Measurements from ENCODE around the gene FRMD3.

Gene FRMD3

DNA sequence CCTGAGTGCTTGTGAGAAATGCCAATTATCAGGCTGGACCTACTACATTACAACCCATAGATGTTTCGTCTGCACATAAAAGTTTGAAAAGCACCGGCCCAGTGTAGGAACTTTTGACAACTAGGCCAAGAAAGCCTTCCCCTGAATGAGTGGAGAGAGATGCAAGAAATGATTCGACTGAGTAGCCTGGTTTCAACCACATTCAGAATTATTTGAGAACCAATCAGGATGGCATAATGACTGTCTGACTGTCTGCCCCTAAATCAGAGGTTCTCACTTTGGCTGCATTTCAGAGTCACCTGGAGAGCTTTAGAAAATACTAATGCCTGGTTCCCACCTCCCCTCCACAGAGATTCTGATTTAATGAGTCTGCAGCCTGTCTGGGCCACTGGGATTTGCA is 61.1 kb downstream of the FRMD3 start:
- Histone ChIP-seq H3K36me3 (ENCODE audit: control insufficient read depth, insufficient read depth, low read length) (no peaks in the 10 kb centered on the region), H3K27me3 (ENCODE audit: control insufficient read depth, insufficient read depth, low read length, poor library complexity, severe bottlenecking) (no peaks in the 10 kb centered on the region), H3K27ac (ENCODE audit: insufficient read depth, low read depth, low read length, poor library complexity, severe bottlenecking) (no peak overlapping the region), H3K9me3 (ENCODE audit: control insufficient read depth, low read length) (no peaks in the 10 kb centered on the region), H3K4me1 (ENCODE audit: control insufficient read depth, insufficient read depth, low read length) (no peaks in the 10 kb centered on the region), H3K4me3 (ENCODE audit: insufficient read depth, low read depth, low read length) (no peak overlapping the region)
- 91 to 95% methylated on average over 3 of the region's 3 CpGs for WGBS, 2 experiments

DNA sequence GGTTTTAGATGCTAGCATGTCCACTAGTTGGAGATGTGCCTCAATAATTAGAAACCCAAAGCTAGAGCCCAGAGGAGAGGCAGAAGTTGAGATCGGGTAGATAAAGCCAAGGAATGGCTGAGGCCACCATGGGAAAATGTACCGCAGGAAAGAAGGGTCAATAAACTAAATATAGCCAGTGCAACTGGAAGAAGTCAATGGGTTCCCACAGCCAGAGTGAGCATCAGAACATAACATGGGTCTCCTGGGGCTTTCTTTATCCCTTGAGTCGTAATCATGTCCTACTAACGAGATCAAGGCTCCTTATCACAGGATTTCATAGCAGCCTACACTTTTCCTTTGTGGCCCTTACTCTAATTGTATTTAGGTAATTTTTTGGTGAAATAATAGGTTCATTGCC is 61.7 kb downstream of the FRMD3 start:
- 93 to 99% methylated on average over 4 of the region's 4 CpGs for WGBS, 2 experiments
- Histone ChIP-seq H3K27ac (ENCODE audit: insufficient read depth, low read depth, low read length, poor library complexity, severe bottlenecking) (no peak overlapping the region), H3K36me3 (ENCODE audit: control insufficient read depth, insufficient read depth, low read length) (no peaks in the 10 kb centered on the region), H3K4me3 (ENCODE audit: insufficient read depth, low read depth, low read length) (no peak overlapping the region), H3K27me3 (ENCODE audit: control insufficient read depth, insufficient read depth, low read length, poor library complexity, severe bottlenecking) (no peaks in the 10 kb centered on the region), H3K9me3 (ENCODE audit: control insufficient read depth, low read length) (no peaks in the 10 kb centered on the region), H3K4me1 (ENCODE audit: control insufficient read depth, insufficient read depth, low read length) (no peaks in the 10 kb centered on the region)

DNA sequence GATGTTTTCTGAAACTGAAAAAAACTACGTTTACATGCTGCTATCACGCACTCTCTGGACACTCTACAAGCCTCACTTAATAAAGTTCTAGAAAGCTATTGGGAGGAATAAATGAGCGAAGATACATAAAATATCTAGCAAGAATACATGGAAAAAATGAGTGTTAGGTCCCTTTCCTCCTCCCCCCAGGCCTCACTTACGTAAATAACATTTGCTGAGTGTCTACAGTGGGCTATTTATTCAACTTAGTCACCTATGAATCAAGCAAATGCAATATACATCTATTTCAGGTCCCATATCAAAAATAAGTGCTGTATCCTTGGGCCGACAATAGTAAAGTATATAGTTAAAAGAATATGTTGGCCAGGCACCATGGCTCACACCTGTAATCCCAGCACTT is 62.5 kb downstream of the FRMD3 start:
- Histone ChIP-seq H3K4me1 (ENCODE audit: control insufficient read depth, insufficient read depth, low read length) (no peaks in the 10 kb centered on the region), H3K27ac (ENCODE audit: insufficient read depth, low read depth, low read length, poor library complexity, severe bottlenecking) (no peak overlapping the region), H3K36me3 (ENCODE audit: control insufficient read depth, insufficient read depth, low read length) (no peaks in the 10 kb centered on the region), H3K4me3 (ENCODE audit: insufficient read depth, low read depth, low read length) (no peak overlapping the region), H3K9me3 (ENCODE audit: control insufficient read depth, low read length) (no peaks in the 10 kb centered on the region), H3K27me3 (ENCODE audit: control insufficient read depth, insufficient read depth, low read length, poor library complexity, severe bottlenecking) (no peaks in the 10 kb centered on the region)
- 91 to 92% methylated on average over 2 to 4 of the region's 5 CpGs for WGBS, 2 experiments

DNA sequence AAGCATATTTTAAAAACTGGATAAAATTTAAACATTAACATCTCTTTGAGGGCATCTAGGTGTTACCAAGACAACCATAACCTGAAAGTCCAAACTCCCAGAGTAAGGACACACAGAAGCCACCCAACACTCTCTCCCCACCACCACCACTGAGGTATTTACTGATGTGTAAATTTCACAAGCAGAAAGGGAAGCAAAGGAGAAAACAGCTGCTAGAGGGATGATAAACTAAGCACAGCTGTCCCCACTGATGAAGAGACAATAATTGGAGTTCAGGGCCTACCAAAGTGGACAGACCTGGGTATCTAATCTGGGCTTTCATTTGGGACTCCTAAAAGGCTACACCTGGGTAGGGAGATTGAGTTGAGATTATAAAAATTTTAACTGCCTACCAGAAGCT is 63.6 kb downstream of the FRMD3 start:
- Histone ChIP-seq H3K9me3 (ENCODE audit: control insufficient read depth, low read length) (no peaks in the 10 kb centered on the region), H3K4me3 (ENCODE audit: insufficient read depth, low read depth, low read length) (no peak overlapping the region), H3K36me3 (ENCODE audit: control insufficient read depth, insufficient read depth, low read length) (no peaks in the 10 kb centered on the region), H3K27ac (ENCODE audit: insufficient read depth, low read depth, low read length, poor library complexity, severe bottlenecking) (no peak overlapping the region), H3K4me1 (ENCODE audit: control insufficient read depth, insufficient read depth, low read length) (peaks cover 6% of the 10 kb centered on the region), H3K27me3 (ENCODE audit: control insufficient read depth, insufficient read depth, low read length, poor library complexity, severe bottlenecking) (no peaks in the 10 kb centered on the region)

DNA sequence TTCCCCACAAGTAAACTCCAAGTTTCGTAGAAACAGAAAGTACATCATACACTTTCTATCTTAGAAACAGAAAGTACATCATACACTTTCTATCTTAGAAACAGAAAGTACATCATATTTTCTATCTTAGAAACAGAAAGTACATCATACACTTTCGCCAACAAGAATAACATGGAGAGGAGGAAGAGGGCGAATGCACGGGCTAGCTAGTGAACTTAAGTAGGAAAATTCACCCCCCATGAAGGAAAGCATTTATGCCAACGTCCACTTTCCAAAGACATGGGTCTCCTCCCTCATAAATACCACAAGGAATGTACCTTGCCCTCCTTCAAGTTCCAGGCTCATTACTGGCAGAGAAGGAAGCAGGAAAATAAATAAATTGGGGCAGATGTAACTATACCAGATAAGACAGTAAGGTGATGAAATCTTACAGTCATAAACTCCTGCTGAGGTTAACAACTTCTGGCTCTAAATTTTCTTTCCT is 64.7 kb downstream of the FRMD3 start:
- Histone ChIP-seq H3K4me3 (ENCODE audit: insufficient read depth, low read depth, low read length) (no peak overlapping the region), H3K27ac (ENCODE audit: insufficient read depth, low read depth, low read length, poor library complexity, severe bottlenecking) (no peak overlapping the region), H3K27me3 (ENCODE audit: control insufficient read depth, insufficient read depth, low read length, poor library complexity, severe bottlenecking) (no peaks in the 10 kb centered on the region), H3K4me1 (ENCODE audit: control insufficient read depth, insufficient read depth, low read length) (peaks cover 11% of the 10 kb centered on the region), H3K9me3 (ENCODE audit: control insufficient read depth, low read length) (no peaks in the 10 kb centered on the region), H3K36me3 (ENCODE audit: control insufficient read depth, insufficient read depth, low read length) (no peaks in the 10 kb centered on the region)
- 91 to 95% methylated on average over 3 to 5 of the region's 5 CpGs for WGBS, 2 experiments

DNA sequence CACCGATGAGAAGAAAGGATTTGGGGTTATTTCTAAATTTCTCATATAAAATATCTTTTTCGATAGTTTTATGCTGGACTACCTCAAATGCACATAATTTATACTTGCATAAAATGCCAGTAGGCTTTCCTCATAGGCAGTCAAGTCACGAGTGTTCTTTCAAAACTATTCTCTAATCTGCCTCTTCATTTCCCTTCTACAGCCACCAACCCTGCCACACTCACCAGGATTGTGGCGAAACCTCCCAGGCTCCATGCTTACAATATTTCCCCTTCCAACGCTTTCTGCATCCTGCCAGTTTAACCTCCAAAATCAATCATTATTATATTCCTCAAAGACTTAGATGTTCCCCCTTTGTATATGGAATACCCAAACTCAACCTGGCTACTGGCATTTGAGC is 65.4 kb downstream of the FRMD3 start:
- H3K4me1 ChIP-seq (ENCODE audit: control insufficient read depth, insufficient read depth, low read length): peaks cover 13% of the 10 kb centered on the region
- H3K36me3 ChIP-seq (ENCODE audit: control insufficient read depth, insufficient read depth, low read length): no peaks in the 10 kb centered on the region
- no peak overlapping the region for H3K4me3 ChIP-seq (ENCODE audit: insufficient read depth, low read depth, low read length)
- no peaks in the 10 kb centered on the region for H3K9me3 ChIP-seq (ENCODE audit: control insufficient read depth, low read length)
- 91 to 95% methylated on average over 4 of the region's 5 CpGs for WGBS, 2 experiments
- no peak overlapping the region for H3K27ac ChIP-seq (ENCODE audit: insufficient read depth, low read depth, low read length, poor library complexity, severe bottlenecking)
- H3K27me3 ChIP-seq (ENCODE audit: control insufficient read depth, insufficient read depth, low read length, poor library complexity, severe bottlenecking): no peaks in the 10 kb centered on the region

DNA sequence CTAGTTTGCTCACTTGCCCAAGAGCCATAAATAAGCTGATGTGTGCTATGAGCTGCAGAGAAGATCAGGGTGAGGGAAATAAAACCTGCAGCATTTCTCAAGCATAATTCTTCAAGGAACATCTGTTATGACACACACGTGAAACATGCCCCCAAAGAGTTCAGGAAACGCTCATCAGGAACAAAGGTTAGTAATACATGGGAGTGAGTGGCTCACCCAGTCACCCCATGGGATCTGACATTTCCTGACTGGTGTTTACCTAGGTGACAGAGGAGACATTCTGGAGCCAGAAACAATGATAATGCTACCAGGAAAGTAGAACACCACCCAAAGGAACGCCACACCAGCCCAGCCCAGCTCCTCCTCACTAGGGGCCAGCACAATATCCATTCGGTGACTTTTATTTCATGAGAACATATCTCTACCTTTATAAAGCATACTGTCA is 66.0 kb downstream of the FRMD3 start:
- H3K36me3 ChIP-seq (ENCODE audit: control insufficient read depth, insufficient read depth, low read length): no peaks in the 10 kb centered on the region
- WGBS, 2 experiments: 92 to 96% methylated on average over 4 of the region's 4 CpGs
- no peaks in the 10 kb centered on the region for H3K27me3 ChIP-seq (ENCODE audit: control insufficient read depth, insufficient read depth, low read length, poor library complexity, severe bottlenecking)
- no peak overlapping the region for H3K27ac ChIP-seq (ENCODE audit: insufficient read depth, low read depth, low read length, poor library complexity, severe bottlenecking)
- no peak overlapping the region for H3K4me3 ChIP-seq (ENCODE audit: insufficient read depth, low read depth, low read length)
- H3K4me1 ChIP-seq (ENCODE audit: control insufficient read depth, insufficient read depth, low read length): peaks cover 17% of the 10 kb centered on the region
- no peaks in the 10 kb centered on the region for H3K9me3 ChIP-seq (ENCODE audit: control insufficient read depth, low read length)

DNA sequence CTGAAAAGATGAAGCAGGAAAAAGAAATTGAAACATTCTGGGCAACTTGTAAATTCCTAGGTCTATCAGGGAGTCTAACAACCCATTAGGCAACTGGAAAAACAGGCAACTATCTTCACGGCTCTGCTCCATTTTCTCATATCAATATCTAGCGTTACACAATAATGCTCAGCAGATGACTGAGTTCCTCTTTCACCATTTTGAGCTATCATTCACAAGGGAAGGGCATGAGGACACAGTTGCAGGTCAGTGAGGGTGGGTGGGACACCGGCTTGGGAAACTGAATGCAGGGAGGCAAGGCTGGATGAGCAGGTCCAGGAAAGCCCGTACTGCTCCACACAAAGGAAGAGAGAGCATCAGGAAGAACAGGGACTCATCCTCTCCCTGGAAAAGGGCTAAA is 67.0 kb downstream of the FRMD3 start:
- Histone ChIP-seq H3K27ac (ENCODE audit: insufficient read depth, low read depth, low read length, poor library complexity, severe bottlenecking) (no peak overlapping the region), H3K9me3 (ENCODE audit: control insufficient read depth, low read length) (no peaks in the 10 kb centered on the region), H3K27me3 (ENCODE audit: control insufficient read depth, insufficient read depth, low read length, poor library complexity, severe bottlenecking) (no peaks in the 10 kb centered on the region), H3K36me3 (ENCODE audit: control insufficient read depth, insufficient read depth, low read length) (no peaks in the 10 kb centered on the region), H3K4me1 (ENCODE audit: control insufficient read depth, insufficient read depth, low read length) (peaks cover 24% of the 10 kb centered on the region), H3K4me3 (ENCODE audit: insufficient read depth, low read depth, low read length) (no peak overlapping the region)
- 94 to 98% methylated on average over 4 of the region's 4 CpGs for WGBS, 2 experiments

DNA sequence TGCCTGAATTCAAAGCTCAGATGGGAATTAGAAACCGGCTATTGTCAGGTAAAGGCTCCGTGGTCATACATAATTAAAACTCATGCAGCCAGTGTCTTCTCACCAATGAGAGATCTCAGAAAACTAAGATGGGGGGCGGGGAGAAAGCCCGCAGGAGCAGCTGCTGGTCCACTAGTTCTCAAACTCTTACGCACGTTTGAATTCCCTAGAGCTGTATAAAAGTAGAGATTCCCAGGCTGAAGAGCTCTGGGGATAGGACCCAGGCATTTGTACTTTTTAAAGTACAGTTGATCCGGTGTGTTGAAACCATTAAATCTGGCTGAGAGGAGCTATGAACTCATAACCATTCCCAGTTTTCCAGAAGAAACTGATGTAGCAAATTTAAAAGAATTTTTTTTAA is 68.5 kb downstream of the FRMD3 start:
- Histone ChIP-seq H3K27ac (ENCODE audit: insufficient read depth, low read depth, low read length, poor library complexity, severe bottlenecking) (no peak overlapping the region), H3K27me3 (ENCODE audit: control insufficient read depth, insufficient read depth, low read length, poor library complexity, severe bottlenecking) (no peaks in the 10 kb centered on the region)
- 72 to 76% methylated on average over 7 of the region's 7 CpGs for WGBS, 2 experiments

DNA sequence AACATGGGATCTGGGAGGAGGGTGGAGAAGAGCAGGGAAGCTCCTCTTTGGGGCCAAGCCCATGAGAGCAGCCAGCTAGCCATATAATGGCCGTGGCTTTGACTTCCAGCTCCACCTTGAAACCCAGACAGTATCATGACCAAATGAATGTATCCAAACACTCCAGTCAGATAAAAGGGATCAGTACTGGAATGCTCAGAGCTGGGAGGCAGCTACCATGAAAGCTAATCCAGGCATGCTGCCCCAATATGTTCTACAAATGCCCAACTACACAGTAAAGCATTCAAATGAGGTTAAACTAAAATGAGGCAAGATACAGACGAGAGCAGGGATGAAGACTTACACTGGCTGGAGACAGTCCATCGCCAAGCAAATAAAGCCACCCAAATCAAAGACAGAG is 69.4 kb downstream of the FRMD3 start:
- Histone ChIP-seq H3K27me3 (ENCODE audit: control insufficient read depth, insufficient read depth, low read length, poor library complexity, severe bottlenecking) (no peaks in the 10 kb centered on the region), H3K9me3 (ENCODE audit: control insufficient read depth, low read length) (no peaks in the 10 kb centered on the region), H3K4me3 (ENCODE audit: insufficient read depth, low read depth, low read length) (no peak overlapping the region), H3K27ac (ENCODE audit: insufficient read depth, low read depth, low read length, poor library complexity, severe bottlenecking) (no peak overlapping the region), H3K4me1 (ENCODE audit: control insufficient read depth, insufficient read depth, low read length) (peaks cover 26% of the 10 kb centered on the region), H3K36me3 (ENCODE audit: control insufficient read depth, insufficient read depth, low read length) (no peaks in the 10 kb centered on the region)
- WGBS, 2 experiments: 91 to 94% methylated on average over 3 of the region's 3 CpGs

More for the DNA sequence above, 68.5 kb downstream of the FRMD3 start:
- Histone ChIP-seq H3K4me1 (ENCODE audit: control insufficient read depth, insufficient read depth, low read length) (peaks cover 26% of the 10 kb centered on the region), H3K4me3 (ENCODE audit: insufficient read depth, low read depth, low read length) (no peak overlapping the region), H3K9me3 (ENCODE audit: control insufficient read depth, low read length) (no peaks in the 10 kb centered on the region), H3K36me3 (ENCODE audit: control insufficient read depth, insufficient read depth, low read length) (no peaks in the 10 kb centered on the region)

DNA sequence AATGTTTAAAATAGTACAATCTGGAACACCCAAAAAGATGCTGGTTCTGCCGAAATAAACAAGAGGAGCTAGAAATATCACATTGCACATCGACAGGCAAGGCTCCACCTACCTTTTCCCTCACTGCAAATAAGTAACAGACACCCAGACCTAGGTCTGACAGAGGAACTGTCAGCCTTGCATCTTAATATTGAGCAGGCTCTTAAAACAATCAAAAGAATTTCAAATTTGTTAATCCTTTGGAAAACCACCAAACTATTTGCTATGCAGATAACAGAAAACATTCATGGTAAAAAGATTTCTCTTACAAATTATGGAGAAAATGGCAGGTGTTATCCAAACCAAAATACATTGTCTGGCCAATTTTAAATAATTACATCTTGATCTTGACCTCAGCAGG is 71.3 kb downstream of the FRMD3 start:
- no peak overlapping the region for H3K4me3 ChIP-seq (ENCODE audit: insufficient read depth, low read depth, low read length)
- no peaks in the 10 kb centered on the region for H3K36me3 ChIP-seq (ENCODE audit: control insufficient read depth, insufficient read depth, low read length)
- 73 to 76% methylated on average over 2 of the region's 2 CpGs for WGBS, 2 experiments
- no peaks in the 10 kb centered on the region for H3K9me3 ChIP-seq (ENCODE audit: control insufficient read depth, low read length)
- H3K4me1 ChIP-seq (ENCODE audit: control insufficient read depth, insufficient read depth, low read length): peaks cover 26% of the 10 kb centered on the region
- H3K27ac ChIP-seq (ENCODE audit: insufficient read depth, low read depth, low read length, poor library complexity, severe bottlenecking): no peak overlapping the region
- H3K27me3 ChIP-seq (ENCODE audit: control insufficient read depth, insufficient read depth, low read length, poor library complexity, severe bottlenecking): no peaks in the 10 kb centered on the region
